NCI-H1417 treated with DMSO at 0.1 percent for 48 hours (cell line): Measurements from ENCODE around the gene NAALAD2.
"Not testable (repeated sequence)": the region's sequence is repeated elsewhere in the genome, so short reads cannot be mapped to it uniquely, and the experiment has no call there.

Experiments
- DNase-seq: peaks from one replicate; lab custom pipeline; 2025; lab: John Stamatoyannopoulos, UW

NAALAD2 gene

DNA sequence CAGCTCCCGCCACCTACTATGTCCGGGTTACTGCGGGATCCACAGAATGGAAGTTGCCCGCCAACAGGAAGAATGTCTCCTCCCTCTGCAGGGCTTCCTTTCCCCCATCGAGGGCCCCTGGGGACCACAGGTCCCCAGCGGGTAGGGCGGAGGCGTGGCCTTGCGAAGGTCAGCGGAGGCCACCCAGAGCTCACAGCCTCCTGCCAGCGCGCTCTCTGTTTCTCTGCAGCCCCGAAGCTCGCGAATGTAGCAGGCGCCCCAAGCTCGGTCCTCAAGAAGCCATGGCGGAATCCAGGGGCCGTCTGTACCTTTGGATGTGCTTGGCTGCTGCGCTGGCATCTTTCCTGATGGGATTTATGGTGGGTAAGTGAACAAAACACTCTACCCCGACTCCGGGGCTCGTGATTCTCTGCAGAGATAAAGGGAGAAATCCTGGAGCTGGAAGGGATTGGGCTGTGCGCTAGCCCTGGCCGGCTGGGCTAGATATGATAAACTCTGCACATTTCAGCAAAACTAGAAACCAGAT, at the start of gene NAALAD2:
Gene NAALAD2, plus strand, starts transcription at position 186 of the 526 bp plus-strand sequence. Its CDS starts 96 bp downstream, at position 282.
- DNase-seq = no peak

DNA sequence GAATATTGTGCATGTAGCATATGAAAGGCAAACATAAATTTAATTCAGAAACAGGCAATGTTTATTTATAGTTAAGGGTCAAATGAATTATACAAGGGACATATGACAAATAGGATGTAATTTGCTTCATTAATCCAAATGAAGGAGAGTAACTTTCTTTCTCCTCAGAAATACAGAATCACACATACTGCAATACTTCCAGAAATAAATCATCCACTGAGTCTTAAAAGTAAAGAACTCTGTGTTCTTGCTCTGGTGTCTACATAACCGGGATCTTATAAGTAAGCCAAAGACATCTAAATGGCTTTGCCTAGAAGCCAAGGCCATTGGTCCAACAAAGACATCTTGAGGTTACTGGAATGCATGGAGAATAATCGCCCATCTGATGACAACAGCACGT, 48.8 kb upstream of the NAALAD2 start, which contains the start of gene UBTFL1:
Gene UBTFL1, plus strand, starts transcription at position 301 of the 400 bp plus-strand sequence. Its CDS starts 0 bp downstream, at position 301.
- not testable (repeated sequence) for DNase-seq

DNA sequence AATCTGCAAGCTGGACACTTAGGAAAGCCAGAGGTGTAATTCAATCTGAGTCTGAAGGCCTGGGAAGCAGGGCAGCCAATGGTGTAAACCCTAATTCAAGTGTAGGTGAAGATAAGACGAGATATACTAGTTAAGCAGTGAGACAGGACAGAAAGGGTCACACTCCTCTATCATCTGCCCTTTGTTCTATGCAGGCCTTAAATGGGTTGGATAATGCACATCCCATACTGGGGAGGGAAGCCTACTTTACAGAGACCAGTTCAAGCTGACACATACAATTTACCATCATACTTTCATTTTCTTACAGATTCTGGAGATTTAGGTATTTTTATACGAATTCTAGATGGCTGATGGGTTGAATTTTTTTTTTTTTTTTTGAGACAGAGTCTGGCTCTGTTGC, 45.7 kb upstream of the NAALAD2 start:
- not testable (repeated sequence) for DNase-seq

DNA sequence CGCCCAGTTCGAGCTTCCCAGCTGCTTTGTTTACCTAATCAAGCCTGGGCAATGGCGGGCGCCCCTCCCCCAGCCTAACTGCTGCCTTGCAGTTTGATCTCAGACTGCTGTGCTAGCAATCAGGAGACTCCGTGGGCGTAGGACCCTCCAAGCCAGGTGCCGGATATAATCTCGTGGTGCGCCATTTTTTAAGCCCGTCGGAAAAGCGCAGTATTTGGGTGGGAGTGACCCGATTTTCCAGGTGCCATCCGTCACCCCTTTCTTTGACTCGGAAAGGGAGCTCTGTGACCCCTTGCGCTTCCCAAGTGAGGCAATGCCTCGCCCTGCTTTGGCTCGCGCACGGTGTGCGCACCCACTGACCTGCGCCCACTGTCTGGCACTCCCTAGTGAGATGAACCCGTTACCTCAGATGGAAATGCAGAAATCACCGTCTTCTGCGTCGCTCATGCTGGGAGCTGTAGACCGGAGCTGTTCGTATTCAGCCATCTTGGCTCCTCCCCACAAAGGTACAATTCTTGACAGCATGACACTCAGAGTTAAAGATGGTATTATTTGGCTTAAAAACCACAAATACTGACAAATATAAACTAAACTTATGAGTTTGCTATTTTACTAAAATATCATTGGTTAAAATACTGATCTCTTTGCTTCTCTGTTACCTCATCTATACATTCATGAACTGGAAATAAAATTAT, 39.1 kb upstream of the NAALAD2 start:
- DNase-seq = not testable (repeated sequence)

DNA sequence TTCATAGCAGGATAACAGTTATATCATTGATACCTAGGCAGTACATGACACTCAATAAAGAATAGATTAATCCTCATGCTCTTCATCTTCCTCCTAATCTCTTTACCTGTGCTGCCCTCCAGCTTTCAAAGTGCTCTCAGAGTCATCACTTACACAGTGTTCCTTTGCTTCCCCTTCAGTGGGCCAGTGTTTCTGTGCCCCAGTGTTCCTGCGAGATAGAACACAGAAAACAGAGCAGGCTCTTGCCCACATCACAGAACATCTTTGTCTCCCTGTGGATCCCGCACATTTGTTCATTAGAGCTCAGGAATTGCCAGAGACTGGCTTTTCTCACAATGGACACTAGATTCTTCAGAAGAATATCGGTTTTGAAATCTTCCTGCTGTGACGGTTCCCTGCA, 36.2 kb upstream of the NAALAD2 start:
- DNase-seq = not testable (repeated sequence)

DNA sequence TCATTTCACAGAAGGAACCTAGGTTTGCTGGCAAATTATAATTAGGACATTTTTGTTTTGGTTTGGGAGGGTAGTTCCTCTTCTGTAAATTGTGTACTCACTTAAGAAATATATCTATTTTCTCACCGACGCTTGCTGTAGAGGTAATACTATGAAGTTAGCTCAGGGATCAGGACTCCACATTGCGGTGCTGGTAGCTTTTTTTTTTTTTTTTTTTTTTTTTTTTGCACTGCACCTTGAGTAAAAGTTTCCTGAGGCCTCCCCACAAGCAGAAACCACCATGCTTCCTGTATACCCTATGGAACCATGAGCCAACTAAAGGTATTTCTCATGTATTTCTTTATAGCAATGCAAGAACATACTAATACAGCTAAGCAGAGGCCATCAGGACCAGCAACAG, 34.0 kb upstream of the NAALAD2 start:
- DNase-seq = no peak

DNA sequence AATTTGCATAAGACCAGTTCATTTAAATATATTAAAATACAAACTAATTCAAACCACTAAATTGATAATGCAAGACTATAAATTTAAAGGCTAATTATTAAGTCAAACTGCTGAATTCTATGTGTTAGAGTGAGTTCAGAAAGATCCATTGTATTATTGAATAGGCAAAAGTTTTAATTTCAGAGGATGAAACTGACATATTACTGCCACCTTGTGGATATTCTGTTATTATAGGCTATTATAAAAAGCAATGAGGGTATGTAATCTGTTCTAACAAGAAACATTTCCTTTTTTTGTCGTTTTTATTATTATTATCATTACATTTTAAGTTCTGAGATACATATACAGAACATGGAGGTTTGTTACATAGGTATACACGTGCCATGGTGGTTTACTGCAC, 20.9 kb upstream of the NAALAD2 start:
- no peak for DNase-seq

DNA sequence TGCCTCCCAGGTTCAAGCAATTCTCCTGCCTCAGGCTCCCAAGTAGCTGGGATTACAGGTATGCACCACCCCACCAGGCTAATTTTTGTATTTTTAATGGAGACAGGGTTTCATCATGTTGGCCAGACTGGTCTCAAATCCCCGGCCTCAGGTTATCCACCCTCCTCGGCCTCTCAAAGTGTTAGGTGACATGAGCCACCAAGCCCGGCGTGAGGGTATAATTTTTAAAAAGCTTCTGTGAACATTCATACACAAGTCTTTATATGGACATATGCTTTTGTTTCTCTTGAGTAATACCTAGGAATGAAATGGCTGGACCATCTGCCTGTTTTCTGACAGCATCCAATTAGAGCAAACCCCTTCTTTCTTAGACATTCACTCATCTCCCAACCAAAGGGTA, 14.3 kb upstream of the NAALAD2 start:
- no peak for DNase-seq

DNA sequence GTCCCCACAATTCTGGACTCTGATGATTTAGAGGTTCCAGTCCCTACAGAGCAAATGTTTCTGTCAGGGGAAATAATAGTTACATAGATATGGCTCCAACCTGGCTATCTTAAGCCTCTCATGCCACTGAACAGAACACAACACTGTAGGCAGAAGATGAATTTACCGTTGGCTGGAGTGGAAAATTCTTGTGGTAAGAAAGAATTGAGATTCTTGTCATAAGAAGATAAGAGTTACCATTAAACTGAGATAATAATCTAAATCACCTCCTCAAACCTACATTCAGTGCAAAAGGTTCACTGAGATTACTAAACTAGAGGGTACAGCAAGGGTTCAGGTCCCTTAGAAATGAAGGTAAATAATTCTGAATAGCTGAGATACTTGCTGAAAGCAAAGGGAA, 10.1 kb upstream of the NAALAD2 start:
- no peak for DNase-seq

DNA sequence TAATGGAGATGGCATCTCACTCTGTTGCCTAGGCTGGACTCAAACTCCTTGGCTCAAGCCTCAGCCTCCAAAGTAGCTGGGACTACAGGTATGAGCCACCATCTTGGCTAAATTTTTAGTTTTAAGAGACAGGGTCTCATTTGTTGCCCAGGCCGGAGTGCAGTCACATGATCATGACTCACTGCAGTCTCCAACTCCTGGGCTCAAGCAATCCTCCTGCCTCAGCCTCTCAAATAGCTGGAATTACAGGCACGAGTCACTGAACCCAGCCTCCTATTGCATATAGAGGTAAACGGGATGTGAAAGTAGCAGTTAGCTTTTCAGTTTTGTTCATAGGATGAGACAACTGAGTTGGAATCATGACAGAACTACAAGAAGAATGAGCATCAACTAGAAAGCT, 9.5 kb upstream of the NAALAD2 start:
- no peak for DNase-seq

DNA sequence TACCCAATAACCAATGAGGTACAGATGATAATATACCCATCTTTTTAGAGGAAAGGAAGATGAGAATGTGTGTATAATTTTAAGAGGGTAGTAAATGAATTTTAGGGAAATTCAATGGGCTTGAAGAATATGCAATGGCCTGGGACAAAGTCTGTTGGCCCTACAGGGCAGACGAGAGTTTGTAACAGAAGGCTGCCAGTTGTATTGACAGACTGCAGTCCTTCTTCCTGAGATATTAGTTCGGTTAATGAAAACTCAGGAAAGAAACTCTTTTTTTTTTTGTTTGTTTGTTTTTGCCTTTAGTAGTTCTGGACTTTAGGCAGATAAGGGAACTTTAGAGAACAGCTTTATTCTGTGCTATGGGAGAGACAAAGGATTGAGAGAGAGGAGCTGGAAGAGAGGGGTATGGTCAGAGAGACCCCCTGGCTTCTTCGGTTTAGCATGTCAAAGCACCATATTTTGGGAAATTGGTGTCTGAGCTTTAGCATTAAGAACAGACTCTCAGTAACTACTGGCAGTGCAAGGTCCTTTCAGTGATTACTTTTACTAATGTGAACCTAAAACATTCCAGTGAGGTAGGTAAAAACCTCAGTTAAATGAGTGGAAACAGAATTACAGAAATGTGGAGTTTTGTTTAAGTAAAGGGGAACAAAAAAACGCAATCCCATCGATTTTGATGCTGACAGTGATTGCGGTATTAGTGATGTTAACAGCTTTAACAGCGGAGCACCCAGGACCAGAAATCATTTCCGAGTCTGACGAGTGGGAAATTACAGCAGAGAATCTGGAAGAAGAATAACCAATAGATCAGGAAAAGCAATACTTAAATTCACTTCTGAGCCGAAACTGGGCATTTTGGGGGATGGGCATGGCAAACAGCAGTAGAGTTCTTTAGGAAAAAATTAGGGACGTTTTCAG, 644 bp upstream of the NAALAD2 start:
- no peak for DNase-seq

DNA sequence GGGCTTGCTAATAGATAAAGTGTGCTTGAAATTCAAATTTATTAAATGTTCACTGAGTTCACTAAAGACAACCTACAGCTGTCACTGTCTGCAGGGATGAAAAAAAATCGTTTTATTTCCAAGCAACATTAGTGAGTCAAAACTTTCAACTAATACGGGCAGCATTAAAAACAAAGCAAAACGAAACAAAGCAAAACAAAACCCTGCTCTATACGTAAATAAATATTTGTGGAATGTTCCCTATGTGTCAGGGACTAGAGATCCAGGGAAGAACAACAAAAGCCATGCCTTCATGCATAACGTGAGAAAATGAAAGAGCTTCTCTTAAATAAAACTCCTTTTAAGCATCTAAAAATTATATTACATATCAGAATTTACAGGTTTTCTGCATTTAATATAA, 553 bp downstream of the NAALAD2 start:
- DNase-seq = no peak

DNA sequence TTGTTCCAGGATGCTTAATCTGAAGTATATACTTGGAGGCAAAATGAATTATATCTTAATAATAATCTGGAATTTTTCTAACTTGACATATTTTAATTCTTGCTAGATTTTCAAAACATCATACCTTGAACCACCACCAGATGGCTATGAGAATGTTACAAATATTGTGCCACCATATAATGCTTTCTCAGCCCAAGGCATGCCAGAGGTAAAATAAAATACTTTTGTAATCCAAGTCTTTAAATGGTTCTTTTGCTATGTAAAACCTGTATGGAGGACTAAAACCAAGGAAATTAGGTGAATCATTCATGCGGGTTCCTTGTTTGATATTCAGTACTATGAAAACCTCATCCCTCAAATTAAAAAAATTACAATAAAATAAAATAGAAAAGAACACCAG, 14.4 kb downstream of the NAALAD2 start:
- no peak for DNase-seq

DNA sequence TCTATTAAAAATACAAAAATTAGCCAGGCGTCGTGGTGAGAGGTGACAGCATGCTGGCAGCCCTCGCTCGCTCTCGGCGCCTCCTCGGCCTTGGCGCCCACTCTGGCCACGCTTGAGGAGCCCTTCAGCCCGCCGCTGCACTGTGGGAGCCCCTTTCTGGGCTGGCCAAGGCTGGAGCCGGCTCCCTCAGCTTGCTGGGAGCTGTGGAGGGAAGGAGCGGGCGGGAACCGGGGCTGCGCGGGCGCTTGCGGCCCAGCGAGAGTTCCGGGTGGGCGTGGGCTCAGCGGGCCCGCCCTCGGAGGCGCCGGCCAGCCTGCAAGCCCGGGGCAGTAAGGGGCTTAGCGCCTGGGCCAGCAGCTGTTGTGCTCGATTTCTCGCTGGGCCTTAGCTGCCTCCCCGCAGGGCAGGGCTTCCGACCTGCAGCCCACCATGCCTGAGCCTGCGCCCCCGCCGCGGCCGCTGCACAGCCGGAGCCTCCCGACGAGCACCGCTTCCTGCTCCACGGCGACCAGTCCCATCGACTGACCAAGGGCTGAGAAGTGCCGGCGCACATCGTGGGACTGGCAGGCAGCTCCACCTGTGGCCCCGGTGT, 32.6 kb downstream of the NAALAD2 start:
- DNase-seq = not testable (repeated sequence)

DNA sequence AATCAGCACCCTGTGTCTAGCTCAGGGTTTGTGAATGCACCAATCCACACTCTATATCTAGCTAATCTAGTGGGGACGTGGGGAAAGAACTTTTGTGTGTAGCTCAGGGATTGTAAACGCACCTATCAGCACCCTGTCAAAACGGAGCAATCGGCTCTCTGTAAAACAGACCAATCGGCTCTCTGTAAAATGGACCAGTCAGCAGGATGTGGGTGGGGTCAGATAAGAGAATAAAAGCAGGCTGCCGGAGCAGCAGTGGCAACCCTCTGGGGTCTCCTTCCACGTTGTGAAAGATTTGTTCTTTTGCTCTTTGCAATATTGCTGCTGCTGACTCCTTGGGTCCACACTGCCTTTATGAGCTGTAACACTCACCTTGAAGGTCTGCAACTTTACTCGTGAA, 33.2 kb downstream of the NAALAD2 start:
- DNase-seq = not testable (repeated sequence)

DNA sequence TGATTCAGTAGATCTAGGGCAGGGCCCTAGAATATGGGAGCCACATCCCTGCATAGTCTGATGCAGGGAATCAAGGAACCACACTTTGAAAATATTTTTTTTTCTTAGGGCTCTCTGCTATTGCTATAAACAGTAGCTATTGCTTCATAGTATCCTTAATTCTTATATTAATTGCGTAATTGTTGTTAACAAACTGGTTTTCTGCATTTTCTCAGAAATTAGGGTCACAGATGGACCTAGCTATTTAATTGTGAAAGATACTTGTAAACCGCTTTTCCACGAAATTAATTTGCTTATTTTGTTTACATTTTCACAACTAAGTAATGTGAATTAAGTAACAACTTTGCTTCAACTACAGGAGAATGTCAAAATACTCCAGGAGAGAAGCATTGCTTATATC, 34.1 kb downstream of the NAALAD2 start:
- DNase-seq = no peak

DNA sequence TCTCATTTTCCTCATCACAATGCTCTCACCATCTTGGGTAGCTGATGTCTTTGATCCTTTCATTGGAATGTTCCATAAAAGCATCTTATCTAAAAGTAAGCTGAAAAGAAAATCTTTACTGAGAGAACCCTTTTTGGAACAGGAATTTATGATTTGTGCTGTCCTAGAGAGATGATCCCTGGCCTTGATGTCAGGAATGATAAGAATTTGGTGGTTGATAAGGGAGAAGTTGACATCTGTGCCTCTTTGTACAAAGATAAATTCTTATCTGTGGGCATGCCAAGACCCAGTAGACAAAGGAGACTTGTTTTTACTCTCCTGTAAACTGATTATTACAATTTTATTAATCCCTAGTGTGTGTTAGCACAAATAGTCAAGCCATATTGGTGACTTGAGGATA, 36.9 kb downstream of the NAALAD2 start:
- DNase-seq = no peak

DNA sequence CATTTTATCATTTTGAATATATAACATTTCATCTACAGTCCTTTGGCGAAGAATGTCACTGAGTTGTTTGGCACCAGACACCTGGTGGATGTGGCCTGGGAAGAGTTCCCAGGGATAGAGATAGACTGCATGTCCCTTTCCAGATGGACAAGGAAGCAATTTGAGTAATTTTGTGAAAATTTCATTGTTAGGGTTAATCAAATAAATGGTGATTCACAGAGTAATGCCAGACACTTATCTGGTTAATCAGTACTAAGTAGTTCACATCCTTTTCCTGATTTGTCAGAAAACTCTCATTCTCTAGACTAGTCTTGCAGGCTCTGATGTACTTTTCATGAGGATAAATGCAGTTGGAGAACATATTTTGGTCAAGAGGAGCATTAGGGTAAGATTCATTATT, 41.6 kb downstream of the NAALAD2 start:
- no peak for DNase-seq

DNA sequence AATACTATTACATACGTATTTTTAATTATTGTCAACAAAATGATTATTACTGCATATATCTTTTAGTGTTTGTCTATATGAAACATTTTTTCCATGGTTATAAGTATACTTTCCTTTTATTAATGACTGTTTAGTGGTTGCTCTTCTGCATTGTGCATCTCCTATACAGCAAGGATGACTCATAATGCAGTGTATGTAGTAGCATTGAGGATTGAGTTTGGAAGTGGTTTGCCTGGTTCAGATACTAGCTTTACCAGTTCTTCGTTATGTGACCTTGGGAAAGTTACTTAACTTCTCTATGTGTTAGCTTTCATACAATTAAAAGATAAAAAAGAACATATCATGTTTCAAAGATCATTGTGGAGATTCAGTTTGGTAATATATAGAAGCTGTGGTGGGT, 44.3 kb downstream of the NAALAD2 start:
- no peak for DNase-seq

DNA sequence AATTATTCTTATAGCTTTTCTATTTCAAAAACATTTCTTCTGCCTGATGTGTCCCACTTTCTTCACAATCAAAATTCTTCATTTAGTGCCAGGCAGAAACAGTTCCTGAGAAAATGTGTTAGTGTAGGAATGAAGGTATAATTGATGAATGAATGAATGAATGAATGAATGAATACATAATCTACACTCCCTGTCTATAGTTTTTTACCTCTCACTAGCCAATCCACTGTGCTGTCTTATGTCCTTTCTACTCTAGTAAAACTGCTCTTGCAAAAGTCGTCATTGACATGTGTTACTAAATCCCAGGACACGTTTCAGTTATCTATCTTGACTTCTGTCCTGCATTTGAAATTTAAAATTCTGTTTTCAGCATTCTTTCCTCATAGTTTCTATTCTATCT, 45.5 kb downstream of the NAALAD2 start:
- DNase-seq = no peak

DNA sequence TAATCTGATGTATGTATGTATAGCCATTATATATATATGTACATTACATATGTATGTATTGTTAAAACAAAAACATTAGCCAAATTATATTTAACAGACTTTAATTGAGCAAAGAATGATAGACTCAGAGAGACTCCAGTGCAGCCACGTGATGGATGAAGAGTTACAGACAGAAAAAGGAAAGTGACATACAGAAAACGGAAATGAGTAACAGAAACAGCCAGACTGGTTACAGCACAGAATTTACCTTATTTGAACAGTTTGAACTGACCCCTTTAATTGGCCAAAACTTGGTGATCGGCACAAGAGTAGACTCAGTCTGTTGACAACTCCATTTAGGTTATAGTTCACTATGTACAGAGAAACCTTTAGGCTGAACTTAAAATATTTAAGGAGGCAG, 53.4 kb downstream of the NAALAD2 start:
- no peak for DNase-seq

DNA sequence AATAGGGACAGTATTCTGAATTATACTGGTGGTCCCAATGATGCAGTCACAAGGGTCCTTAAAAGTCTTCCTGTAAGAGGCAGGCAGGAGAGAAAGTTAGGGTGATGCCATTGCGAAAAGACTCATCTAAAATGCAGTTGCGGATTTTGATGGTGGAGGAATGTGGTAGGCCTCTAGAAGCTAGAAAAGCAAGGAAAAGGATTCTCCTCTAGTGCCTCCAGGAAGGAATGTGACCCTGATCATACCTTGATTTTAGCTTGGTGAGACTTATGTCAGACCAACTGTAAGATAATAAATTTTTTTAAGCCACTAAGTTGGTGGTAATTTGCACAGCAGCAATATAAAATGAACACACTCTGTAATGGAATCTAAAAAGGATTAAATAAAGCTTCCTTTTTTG, 54.5 kb downstream of the NAALAD2 start:
- no peak for DNase-seq
